Right atrium auricular region (tissue), 2 donors: Measurements from ENCODE around the gene HSPD1. TPM values are rescaled to one million over a fixed set of nuclear protein-coding genes. Genes with fewer than 3 reads are reported as not detected.

Source experiments
- DNase-seq: peaks from one replicate; pipeline ENCODE4 v3.0.0-alpha.2; 2019; ENCODE audit warnings: low spot score
- H3K27ac ChIP-seq, 2 donors: fragments of 200-600 bp; sonication (generic); 1 replicate in 1 of 2; 2 replicates in 1 of 2; pipeline ENCODE4 v1.5.1; 2016 to 2019
- H3K27me3 ChIP-seq, 2 donors: fragments of 200-600 bp; sonication (generic); one replicate each; pipeline versions ENCODE4 v1.5.1 to v1.6.0; 2017 to 2019
- H3K36me3 ChIP-seq: fragments of 200-600 bp; sonication (generic); one replicate; pipeline ENCODE4 v1.5.1; 2016
- H3K4me1 ChIP-seq, 2 donors: fragments of 200-600 bp; sonication (generic); one replicate each; pipeline versions ENCODE4 v1.5.1 to v1.6.0; 2017 to 2019
- H3K4me3 ChIP-seq, 2 donors: fragments of 200-600 bp; sonication (generic); 1 replicate in 1 of 2; 2 replicates in 1 of 2; pipeline ENCODE4 v1.5.1; 2017 to 2019; ENCODE audit warnings: mild to moderate bottlenecking in 1 of 2, moderate library complexity in 1 of 2
- H3K9me3 ChIP-seq, 2 donors: fragments of 200-600 bp; sonication (generic); one replicate each; pipeline ENCODE4 v1.5.1; 2019
- total RNA-seq, 2 donors: library from RNA; depleted of rRNA; stranded (reverse); fragments of >200 nt; gene quantifications; one replicate each; pipeline ENCODE4 v1.1.0, GENCODE V29; 2016
- TF ChIP-seq, protein P1 (sequence below), 2 donors: fragments of 200-600 bp; sonication (generic); IDR thresholded peaks; one replicate each; pipeline ENCODE4 v1.5.1; 2019; ENCODE audit warnings: antibody characterized with exemption in 2 of 2

The HSPD1 gene
- total RNA-seq, 2 donors from 2014 or later, result 70.0 to 96.0 TPM

DNA sequence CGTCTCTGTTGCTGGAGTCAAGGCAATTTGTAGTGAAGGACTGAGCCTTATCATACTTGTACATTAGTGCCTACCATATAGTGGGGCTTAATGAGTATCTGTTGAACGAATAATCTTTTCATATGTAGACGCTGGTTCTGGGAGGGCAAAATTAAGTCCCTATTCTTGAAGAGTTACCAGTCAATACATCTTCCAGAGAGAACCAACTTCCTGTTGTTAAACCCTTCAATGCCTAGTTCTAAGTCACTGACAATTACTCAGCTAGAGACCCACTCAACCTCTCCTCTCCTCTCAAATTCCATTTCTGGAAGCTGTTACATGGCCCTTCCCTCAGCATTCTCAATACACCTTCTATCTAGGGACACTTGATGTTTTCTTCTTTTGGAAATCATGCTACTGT lies 15.1 kb upstream of the HSPD1 start:
- Histone ChIP-seq H3K4me1 (peaks cover 0 to 20% of the 10 kb centered on the region in 2 donors), H3K4me3 (peak overlapping the region in 1 of 2 donors; percentile 98), H3K27me3 (no peaks in the 10 kb centered on the region), H3K36me3 (no peaks in the 10 kb centered on the region), H3K9me3 (no peaks in the 10 kb centered on the region), H3K27ac (peak overlapping the region; percentile 95 to 98)
- TF ChIP-seq, protein P1, sequence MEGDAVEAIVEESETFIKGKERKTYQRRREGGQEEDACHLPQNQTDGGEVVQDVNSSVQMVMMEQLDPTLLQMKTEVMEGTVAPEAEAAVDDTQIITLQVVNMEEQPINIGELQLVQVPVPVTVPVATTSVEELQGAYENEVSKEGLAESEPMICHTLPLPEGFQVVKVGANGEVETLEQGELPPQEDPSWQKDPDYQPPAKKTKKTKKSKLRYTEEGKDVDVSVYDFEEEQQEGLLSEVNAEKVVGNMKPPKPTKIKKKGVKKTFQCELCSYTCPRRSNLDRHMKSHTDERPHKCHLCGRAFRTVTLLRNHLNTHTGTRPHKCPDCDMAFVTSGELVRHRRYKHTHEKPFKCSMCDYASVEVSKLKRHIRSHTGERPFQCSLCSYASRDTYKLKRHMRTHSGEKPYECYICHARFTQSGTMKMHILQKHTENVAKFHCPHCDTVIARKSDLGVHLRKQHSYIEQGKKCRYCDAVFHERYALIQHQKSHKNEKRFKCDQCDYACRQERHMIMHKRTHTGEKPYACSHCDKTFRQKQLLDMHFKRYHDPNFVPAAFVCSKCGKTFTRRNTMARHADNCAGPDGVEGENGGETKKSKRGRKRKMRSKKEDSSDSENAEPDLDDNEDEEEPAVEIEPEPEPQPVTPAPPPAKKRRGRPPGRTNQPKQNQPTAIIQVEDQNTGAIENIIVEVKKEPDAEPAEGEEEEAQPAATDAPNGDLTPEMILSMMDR (IDR thresholded peaks at IDR 0.05), result no peak
- no peak for DNase-seq

DNA sequence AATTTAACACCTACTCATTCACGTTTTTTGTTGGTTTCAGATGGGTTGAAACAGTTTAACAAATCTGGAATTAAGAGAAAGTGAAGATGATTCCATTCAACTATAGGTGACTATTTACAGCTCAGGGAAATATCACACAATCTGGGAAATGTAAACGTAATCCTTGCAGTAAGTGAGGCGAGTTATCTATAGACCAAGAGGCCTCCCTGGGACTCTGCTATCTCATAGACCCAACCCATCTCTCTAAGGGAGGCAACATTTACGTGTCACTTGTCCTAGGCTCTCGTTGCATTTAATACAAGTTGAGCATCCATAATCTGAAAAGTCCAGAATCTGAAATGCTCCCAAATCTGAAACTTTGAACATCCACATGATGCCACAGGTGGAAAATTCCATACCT lies 14.3 kb upstream of the HSPD1 start:
- H3K9me3 ChIP-seq, result no peaks in the 10 kb centered on the region
- TF ChIP-seq, protein P1 (IDR thresholded peaks at IDR 0.05), result no peak
- no peaks in the 10 kb centered on the region for H3K36me3 ChIP-seq
- no peaks in the 10 kb centered on the region for H3K27me3 ChIP-seq
- no peak overlapping the region for H3K4me3 ChIP-seq
- peaks cover 0 to 20% of the 10 kb centered on the region in 2 donors for H3K4me1 ChIP-seq
- H3K27ac ChIP-seq, result peak overlapping the region in 1 of 2 donors; percentile 95
- DNase-seq, result no peak

DNA sequence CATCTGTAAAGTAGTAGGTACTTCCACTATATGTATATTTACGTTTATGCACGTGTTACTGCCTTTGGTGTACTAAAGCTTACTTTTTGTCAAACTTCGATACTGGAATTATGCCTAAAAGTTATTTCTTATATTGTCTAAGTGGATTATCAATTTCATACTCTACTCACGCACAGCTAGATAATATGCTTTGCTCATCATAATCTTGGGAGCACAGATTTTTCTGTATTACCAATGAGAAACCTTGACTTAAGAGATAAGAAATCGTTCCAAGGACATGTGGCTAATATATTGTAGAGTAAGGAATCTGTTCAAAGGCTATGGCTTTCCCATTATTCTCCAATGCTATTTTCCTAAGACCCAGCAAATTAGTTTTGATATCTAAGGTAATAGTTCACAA lies 7.0 kb upstream of the HSPD1 start:
- Histone ChIP-seq H3K9me3 (no peaks in the 10 kb centered on the region), H3K27ac (no peak overlapping the region), H3K36me3 (peaks cover 25% of the 10 kb centered on the region), H3K4me3 (no peak overlapping the region), H3K27me3 (no peaks in the 10 kb centered on the region), H3K4me1 (peaks cover 0 to 11% of the 10 kb centered on the region in 2 donors)
- TF ChIP-seq, protein P1 (IDR thresholded peaks at IDR 0.05), result no peak
- DNase-seq, result no peak

DNA sequence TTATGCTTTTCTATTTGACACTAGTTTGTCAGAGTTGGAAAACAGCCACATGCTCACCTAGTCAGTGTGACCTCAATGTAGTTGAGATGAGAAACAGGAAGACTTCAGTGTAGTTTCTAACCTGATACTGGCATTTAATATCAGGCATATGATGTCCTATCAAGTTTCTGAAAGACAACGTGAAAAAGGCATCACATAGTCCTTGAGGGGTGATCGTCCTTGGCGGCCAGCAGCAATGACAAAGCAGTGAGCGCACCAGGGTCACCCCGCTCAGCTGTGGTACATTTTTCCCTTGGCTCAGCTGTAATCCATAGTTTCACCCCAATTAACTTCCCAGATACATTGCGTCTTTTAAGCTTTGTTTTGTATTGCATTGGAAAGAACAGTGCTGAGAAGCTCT lies 4.9 kb upstream of the HSPD1 start:
- no peaks in the 10 kb centered on the region for H3K9me3 ChIP-seq
- DNase-seq, result no peak
- H3K36me3 ChIP-seq, result peaks cover 25% of the 10 kb centered on the region
- H3K4me1 ChIP-seq, result peaks cover 0 to 18% of the 10 kb centered on the region in 2 donors
- H3K27ac ChIP-seq, result no peak overlapping the region
- no peak overlapping the region for H3K4me3 ChIP-seq
- TF ChIP-seq, protein P1 (IDR thresholded peaks at IDR 0.05), result no peak
- H3K27me3 ChIP-seq, result no peaks in the 10 kb centered on the region

DNA sequence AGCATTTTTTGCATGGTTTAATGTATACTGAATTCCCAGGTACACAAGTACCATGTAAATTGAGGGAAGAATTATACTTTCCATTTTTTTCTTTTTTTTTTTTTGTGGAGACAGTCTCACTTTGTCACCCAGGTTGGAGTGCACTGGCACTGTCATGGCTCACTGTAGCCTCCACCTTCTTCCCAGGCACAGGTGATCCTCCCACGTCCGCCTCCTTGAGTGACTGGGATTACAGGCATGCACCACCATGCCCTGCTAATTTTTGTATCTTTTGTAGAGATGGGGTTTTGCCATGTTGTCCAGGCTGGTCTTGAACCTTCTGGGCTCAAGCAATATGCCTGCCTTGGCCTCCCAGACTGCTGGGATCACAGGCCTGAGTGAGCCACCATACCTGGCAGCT lies 4.4 kb upstream of the HSPD1 start:
- no peak for DNase-seq
- Histone ChIP-seq H3K9me3 (no peaks in the 10 kb centered on the region), H3K27me3 (no peaks in the 10 kb centered on the region), H3K4me3 (no peak overlapping the region), H3K36me3 (peaks cover 25% of the 10 kb centered on the region), H3K4me1 (peaks cover 0 to 18% of the 10 kb centered on the region in 2 donors), H3K27ac (no peak overlapping the region)
- TF ChIP-seq, protein P1 (IDR thresholded peaks at IDR 0.05), result no peak

DNA sequence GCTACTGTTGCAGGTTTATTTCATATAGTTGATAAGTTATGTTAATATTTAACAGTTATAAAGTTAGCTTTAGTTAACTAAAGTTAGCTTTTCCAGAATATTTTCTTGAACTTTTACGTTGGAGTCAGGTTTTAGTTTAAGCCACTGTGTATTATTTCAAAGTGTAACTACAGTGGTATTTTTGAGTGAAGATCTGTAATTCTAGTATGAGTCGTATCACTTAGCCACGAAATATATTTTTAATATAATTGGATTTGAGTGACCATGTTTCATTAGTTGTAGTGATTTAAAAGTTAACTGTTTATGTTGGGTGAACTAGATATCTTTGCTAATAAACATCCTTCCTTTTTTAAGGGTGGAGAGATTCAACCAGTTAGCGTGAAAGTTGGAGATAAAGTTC lies 3.0 kb upstream of the HSPD1 start:
- Histone ChIP-seq H3K9me3 (no peaks in the 10 kb centered on the region), H3K36me3 (peaks cover 25% of the 10 kb centered on the region), H3K27me3 (no peaks in the 10 kb centered on the region), H3K27ac (no peak overlapping the region), H3K4me1 (peaks cover 0 to 29% of the 10 kb centered on the region in 2 donors), H3K4me3 (no peak overlapping the region)
- DNase-seq, result no peak
- TF ChIP-seq, protein P1 (IDR thresholded peaks at IDR 0.05), result no peak
